ENCODE measurements around the gene L3MBTL1. TPM values are rescaled to one million over a fixed set of nuclear protein-coding genes. Genes with fewer than 3 reads are reported as not detected.

L3MBTL1 gene
- total and polyA plus RNA-seq, 2 donors (not counting 3 experiments of a cell fraction or from before 2014, with no cell fraction given): 5.2 to 8.2 TPM

DNA sequence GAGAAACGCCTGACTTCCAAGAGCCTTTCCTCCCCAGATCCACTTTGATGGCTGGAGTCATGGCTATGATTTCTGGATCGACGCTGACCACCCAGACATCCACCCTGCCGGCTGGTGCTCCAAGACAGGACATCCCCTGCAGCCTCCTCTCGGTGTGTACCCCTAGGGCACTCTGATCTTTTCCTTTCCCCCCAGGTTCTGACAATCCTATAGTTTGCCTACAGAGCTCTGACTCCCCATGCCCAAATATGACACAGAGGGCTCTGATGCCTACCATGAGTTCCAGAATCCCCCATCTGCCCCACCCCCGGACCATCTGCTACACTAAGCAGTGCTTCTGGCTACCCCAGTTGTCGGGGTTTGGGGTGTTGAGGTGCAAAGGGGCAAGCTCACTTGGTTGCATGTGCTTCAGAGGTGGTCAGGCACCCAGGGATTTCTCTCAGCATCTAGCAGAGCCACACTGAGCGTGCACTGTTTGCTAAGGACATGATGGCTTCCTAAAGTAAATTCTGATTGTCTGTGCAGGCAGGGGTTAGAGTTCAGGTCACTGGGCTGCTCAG, 27.4 kb downstream of the L3MBTL1 start:
- BruUV-seq (replicated peaks): no TSS peak
- H3K36me3 ChIP-seq (ENCODE audit: control insufficient read depth in 2 of 2, extremely low read depth in 1 of 2, insufficient read depth in 2 of 2, low read length in 2 of 2): no peaks in the 10 kb centered on the region
- H3K9me3 ChIP-seq (replicated peaks; ENCODE audit: control insufficient read depth, insufficient read depth, low read length): no peaks in the 10 kb centered on the region
- H3K79me2 ChIP-seq (ENCODE audit: control insufficient read depth, insufficient read depth, low read length): no peaks in the 10 kb centered on the region
- H4K20me1 ChIP-seq (replicated peaks; ENCODE audit: control insufficient read depth, extremely low read depth, insufficient read depth, low read length): no peaks in the 10 kb centered on the region
- no peak overlapping the region for H2AFZ ChIP-seq (ENCODE audit: low read depth, low read length)
- H3K4me2 ChIP-seq (ENCODE audit: insufficient read depth, low read length): no peak overlapping the region
- ChIA-PET CTCF (interaction anchor here (6.2 kb wide), 1 partner anchor 158 kb away, joined by 143 read pairs; no protein-coding TSS in a partner anchor), POLR2A (no interaction called here)
- no peak overlapping the region for H3K9ac ChIP-seq (replicated peaks; ENCODE audit: extremely low read depth, insufficient read depth, low read length)
- no peak for TF ChIP-seq JUN (IDR thresholded peaks at IDR 0.05; ENCODE audit: borderline replicate concordance, insufficient read depth, insufficient read length, low read depth)
- TF ChIP-seq FOS (IDR thresholded peaks at IDR 0.05; ENCODE audit: borderline replicate concordance, insufficient read depth, low read length): no peak
- TF ChIP-seq, protein P1, sequence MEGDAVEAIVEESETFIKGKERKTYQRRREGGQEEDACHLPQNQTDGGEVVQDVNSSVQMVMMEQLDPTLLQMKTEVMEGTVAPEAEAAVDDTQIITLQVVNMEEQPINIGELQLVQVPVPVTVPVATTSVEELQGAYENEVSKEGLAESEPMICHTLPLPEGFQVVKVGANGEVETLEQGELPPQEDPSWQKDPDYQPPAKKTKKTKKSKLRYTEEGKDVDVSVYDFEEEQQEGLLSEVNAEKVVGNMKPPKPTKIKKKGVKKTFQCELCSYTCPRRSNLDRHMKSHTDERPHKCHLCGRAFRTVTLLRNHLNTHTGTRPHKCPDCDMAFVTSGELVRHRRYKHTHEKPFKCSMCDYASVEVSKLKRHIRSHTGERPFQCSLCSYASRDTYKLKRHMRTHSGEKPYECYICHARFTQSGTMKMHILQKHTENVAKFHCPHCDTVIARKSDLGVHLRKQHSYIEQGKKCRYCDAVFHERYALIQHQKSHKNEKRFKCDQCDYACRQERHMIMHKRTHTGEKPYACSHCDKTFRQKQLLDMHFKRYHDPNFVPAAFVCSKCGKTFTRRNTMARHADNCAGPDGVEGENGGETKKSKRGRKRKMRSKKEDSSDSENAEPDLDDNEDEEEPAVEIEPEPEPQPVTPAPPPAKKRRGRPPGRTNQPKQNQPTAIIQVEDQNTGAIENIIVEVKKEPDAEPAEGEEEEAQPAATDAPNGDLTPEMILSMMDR (IDR thresholded peaks at IDR 0.05; ENCODE audit: extremely low read depth in 1 of 2, insufficient read depth in 1 of 2, low read depth in 1 of 2, low read length in 2 of 2): no peak
- no peak for TF ChIP-seq POLR2AphosphoS5 (IDR thresholded peaks at IDR 0.05; ENCODE audit: insufficient read depth, low read depth, low read length)
- no peak for TF ChIP-seq POLR2A (IDR thresholded peaks at IDR 0.05; ENCODE audit: low read depth, low read length)
- no peak for TF ChIP-seq GATA2 (IDR thresholded peaks at IDR 0.05; ENCODE audit: insufficient read depth, insufficient read length, low read depth, low read length)
- no peak for TF ChIP-seq EZH2 (IDR thresholded peaks at IDR 0.05; ENCODE audit: borderline replicate concordance, low read depth, low read length, severe bottlenecking)
- TF ChIP-seq MYC (IDR thresholded peaks at IDR 0.05; ENCODE audit: low read depth, low read length): no peak
- TF ChIP-seq, protein P2, sequence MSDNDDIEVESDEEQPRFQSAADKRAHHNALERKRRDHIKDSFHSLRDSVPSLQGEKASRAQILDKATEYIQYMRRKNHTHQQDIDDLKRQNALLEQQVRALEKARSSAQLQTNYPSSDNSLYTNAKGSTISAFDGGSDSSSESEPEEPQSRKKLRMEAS (IDR thresholded peaks at IDR 0.05; ENCODE audit: insufficient read depth, insufficient read length): no peak
- dilution Hi-C loops (cut with MboI; ENCODE audit: extremely low pct_ligation_motif_present, low sequenced_read_pairs) (no loop called here), intact Hi-C loops (cut with micrococcal nuclease) (loop anchor here (5.0 kb wide), 1 partner anchor 377 kb away; the partner anchor contains the start of gene TOX2)
- FAIRE-seq: no peak
- H3K9me1 ChIP-seq (replicated peaks; ENCODE audit: control insufficient read depth, extremely low read depth, insufficient read depth, low read length): no peaks in the 10 kb centered on the region
- DNase-seq (ENCODE audit: low read depth, low spot score): no peak
- H3K27ac ChIP-seq (ENCODE audit: insufficient read depth, low read depth, low read length): no peak overlapping the region
- no peaks in the 10 kb centered on the region for H3K4me1 ChIP-seq (ENCODE audit: control insufficient read depth, extremely low read depth, insufficient read depth, low read length)
- H3K4me3 ChIP-seq (replicated peaks in 1 of 3; ENCODE audit: insufficient read depth in 1 of 3, low read depth in 1 of 3, low read length in 3 of 3): no peak overlapping the region
- no peaks in the 10 kb centered on the region for H3K27me3 ChIP-seq (ENCODE audit: control insufficient read depth in 2 of 2, insufficient read depth in 2 of 2, low read length in 2 of 2)
